ENCODE measurements around the gene CCDC192.
A peak's percentile ranks its signal among the peaks of the same experiment; 100 is the strongest.
"Not testable (repeated sequence)": the region's sequence is repeated elsewhere in the genome, so short reads cannot be mapped to it uniquely, and the experiment has no call there.

The CCDC192 gene

DNA sequence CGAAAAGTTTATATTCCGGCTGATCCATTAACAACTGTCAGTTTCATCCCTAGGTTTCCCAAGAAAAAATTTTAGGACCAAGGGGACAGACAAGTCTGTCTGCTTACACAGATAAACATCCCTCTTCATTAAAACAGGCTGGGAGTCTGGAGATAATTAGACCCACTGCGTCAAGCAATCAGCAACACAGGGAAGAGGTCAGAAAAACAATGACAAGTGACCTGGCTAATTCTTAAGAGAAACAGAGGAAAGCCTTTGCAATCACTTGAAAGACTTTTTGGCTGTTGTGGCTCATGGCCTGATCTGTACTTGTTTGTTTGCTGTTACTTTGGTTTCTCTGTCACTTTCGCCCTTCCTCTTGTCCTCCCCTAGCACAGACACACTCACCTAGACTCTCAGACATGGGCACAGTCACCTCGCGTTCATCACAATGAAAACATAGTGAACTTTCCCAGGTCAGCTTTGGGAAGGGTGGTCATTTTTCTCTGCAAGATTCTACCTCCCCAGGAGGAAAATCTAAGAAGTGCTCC is 2.9 kb upstream of the CCDC192 start:
- no peak for DNase-seq

DNA sequence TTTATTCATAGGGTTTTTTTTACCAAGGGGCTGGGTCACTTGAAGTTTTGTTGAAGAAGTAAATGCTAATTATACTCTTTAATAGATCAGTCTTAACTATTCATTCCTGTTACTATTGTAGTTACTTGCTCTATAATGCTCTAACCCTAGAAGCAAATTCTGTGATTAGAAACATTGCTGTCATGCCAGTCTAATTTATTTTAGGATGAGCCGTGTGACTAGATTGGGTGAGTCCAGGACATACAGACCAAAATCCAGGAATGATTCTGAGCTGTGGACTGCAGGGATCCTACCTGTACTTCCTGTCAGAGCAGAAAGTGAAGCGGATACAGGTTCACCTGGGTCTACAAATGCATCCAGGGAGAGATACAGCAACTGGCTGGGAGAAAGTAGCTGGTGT is 757 bp upstream of the CCDC192 start:
- no peak for DNase-seq

DNA sequence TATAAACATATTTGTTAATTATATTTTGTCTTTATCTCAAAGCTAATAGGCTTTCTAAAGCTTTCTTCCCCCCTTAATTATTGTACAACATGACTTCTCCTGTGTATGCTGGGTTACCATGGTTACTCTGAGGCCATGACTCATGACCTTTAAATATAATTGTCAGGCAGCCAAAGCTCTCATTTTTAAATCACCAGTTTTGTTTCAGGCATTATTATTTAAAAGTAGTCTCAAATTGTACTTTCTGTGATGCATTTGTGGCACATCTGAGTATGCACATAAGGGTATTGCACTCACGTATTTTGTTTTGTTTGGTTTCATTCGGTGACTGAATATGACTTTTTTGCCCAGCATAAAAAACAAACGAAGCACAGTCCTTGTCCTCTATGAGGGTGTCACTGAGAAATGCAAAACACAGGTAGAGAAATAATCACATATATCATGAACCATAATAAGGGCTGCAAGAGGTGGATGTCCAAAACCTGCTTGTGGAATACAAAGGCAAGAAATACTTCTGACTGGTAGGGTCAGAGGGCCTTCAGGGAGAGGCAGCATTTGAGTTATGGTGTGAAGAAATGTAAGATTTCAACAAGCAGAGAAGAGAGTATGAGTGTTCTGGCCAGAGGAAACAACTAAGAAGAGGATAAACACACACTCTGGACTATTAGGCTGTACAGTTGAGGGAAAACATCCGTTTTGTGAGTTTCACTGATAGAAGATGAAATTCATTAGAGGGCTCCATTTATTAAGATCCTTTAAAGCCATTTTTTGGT is 2.1 kb downstream of the CCDC192 start:
- peak; percentile 82 for DNase-seq

DNA sequence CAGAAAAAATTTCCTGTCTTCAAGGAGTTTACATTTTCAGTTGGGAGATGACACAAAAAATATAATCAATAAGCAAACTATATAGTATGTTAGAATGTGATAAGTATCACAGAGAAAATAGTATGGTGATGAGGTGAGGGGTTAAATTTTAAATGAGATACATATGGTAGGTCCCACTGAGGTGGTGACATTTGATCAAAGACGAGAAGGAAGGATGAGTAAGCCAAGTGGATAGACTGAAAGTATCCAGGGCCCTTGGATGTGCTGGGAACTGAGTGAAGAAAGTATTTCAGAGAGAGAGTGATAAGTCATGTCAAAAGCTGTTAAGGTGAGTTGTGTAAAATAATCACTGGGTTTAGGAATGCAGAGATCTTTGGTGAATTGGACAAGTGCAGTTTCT is 3.5 kb downstream of the CCDC192 start:
- no peak for DNase-seq

- no peak for DNase-seq
Measured at GRCh38 chr5:127707209-127707608, 4.0 kb downstream of the CCDC192 start.

DNA sequence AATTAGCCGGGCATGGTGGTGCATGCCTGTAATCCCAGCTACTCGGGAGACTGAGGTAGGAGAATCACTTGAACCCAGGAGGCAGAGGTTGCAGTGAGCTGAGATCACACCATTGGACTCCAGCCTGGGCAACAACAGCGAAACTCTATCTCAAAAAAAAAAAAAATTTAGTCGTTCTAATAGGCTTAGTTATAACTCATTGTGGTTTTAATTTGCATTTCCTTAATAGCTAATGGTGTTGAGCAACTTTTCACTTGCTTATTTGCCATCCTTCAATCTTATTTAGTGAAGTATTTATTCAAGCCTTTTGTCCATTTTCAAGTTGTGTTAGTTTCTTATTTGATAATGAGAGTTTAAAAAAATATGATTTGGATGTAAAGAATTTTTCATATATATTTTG is 9.9 kb downstream of the CCDC192 start:
- not testable (repeated sequence) for DNase-seq

GRCh38 chr5:127718181-127718580 is 15.0 kb downstream of the CCDC192 start:
- DNase-seq = no peak

- no peak for DNase-seq
Measured at GRCh38 chr5:127723571-127723970, 20.4 kb downstream of the CCDC192 start.

GRCh38 chr5:127725673-127726072 is 22.5 kb downstream of the CCDC192 start:
- no peak for DNase-seq

DNA sequence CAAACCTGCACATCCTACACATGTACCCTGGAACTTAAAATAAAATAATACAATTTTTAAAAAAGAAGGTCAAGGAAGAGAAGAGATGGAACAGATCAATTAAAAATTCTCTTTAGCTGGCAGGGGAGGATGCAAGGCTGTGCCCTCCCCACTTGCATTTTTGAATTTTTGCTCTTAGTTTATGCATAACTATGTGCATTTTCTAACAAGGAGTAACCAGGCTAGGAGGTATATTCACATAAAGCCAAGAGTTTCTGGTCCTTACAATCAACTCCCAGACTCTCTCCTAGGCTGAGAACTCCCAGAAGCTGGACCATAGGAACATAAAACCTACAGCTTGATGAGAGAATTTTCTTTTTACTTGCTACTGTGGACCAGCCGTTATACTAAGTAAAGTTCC is 29.8 kb downstream of the CCDC192 start:
- DNase-seq = no peak

DNA sequence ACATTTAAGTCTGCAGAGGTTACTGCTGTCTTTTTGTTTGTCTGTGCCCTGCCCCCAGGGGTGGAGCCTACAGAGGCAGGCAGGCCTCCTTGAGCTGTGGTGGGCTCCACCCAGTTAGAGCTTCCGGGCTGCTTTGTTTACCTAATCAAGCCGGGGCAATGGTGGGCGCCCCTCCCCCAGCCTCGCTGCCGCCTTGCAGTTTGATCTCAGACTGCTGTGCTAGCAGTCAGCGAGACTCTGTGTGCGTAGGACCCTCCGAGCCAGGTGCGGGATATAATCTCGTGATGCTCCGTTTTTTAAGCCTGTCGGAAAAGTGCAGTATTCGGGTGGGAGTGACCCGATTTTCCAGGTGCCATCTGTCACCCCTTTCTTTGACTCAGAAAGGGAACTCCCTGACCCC is 36.2 kb downstream of the CCDC192 start:
- not testable (repeated sequence) for DNase-seq

GRCh38 chr5:127739807-127740384 is 36.7 kb downstream of the CCDC192 start:
- DNase-seq = no peak

- no peak for DNase-seq
Measured at GRCh38 chr5:127741412-127741811, 38.2 kb downstream of the CCDC192 start.

DNA sequence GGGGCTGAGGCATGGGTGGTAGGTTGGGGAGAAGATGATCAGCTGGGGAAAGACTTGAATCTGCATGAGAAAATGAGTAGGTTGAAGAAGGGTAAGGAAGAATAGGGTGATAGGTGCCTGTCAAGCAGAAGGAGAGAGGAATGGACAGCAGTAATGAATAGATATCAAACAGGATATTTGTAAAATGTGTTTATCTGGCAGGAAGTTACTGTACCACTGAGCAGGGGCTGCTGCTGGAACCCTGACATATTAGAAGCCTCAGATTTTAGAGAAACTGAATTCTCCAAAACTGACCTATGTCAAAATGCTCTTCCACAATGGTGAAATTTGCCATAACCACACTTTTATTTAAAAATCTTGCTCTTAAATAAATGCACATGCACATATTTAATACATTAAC is 41.0 kb downstream of the CCDC192 start:
- DNase-seq = no peak

DNA sequence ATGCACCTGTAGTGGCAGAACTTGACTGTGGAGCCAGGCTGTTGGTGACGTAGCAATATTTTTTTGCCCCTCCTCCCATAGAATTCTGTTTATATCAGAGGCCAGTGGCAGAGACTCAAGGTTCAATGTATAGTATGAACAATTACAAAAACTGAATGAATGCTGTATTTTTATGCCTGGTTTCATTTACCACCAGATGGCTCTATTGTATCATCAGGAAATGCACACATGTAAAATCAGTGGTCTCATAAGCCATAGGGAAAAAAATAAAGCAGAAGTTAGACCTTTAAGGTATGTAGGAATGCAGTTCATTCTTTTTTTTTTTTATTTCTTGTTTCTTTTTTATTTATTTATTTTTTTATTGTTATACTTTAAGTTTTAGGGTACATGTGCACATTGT is 43.6 kb downstream of the CCDC192 start:
- peak; percentile 52 for DNase-seq

DNA sequence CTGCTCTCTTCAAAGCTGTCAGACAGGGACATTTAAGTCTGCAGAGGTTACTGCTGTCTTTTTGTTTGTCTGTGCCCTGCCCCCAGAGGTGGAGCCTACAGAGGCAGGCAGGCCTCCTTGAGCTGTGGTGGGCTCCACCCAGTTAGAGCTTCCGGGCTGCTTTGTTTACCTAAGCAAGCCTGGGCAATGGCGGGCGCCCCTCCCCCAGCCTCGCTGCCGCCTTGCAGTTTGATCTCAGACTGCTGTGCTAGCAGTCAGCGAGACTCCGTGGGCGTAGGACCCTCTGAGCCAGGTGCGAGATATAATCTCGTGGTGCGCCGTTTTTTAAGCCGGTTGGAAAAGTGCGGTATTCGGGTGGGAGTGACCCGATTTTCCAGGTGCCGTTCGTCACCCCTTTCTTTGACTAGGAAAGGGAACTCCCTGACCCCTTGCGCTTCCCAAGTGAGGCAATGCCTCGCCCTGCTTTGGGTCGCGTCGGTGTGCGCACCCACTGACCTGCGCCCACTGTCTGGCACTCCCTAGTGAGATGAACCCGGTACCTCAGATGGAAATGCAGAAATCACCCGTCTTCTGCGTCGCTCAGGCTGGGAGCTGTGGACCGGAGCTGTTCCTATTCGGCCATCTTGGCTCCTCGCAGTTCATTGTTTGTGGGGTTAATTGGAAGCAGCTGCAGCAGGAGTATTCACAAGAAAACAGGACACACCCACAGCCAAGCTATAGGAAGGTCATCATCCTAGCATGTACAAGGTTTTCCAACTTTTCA is 49.5 kb downstream of the CCDC192 start:
- DNase-seq = peak; percentile 32

DNA sequence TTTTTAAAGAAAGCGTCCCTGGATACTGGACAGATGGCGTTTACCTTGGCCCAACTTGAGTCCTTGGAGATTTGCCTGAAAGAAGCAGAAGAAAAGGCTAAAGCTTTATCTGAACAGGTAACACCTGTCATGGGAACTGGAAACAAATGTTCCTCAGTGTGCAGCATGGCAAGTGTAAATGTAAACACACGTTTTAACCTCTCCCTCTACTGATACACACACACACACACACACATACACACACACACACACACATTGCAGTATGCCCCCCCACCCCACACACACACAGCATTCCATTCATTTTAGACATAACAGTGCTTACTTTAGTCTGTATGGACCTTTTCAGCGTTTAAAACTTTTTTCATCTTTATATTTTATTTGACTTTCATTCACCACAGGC is 51.1 kb downstream of the CCDC192 start:
- DNase-seq = peak; percentile 74

GRCh38 chr5:127754706-127755105 is 51.5 kb downstream of the CCDC192 start:
- DNase-seq = no peak

DNA sequence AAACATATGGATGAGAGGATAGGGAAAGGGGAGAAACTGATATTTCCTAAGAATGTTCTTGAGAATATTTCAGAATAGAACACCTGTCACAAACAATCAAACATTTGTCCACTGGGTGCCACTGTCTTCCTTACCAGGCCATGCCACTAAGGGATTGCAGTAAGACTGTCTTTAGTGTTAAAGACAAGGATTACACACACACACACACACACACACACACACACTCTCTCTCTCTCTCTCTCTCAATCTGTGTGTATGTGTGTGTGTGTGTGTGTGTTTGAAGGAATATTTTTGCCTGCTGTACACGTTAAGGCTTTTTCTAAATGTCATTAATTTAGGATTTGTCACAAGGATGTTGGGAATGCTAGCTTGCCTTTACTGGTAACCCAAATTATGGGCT is 54.4 kb downstream of the CCDC192 start:
- peak; percentile 68 for DNase-seq

DNA sequence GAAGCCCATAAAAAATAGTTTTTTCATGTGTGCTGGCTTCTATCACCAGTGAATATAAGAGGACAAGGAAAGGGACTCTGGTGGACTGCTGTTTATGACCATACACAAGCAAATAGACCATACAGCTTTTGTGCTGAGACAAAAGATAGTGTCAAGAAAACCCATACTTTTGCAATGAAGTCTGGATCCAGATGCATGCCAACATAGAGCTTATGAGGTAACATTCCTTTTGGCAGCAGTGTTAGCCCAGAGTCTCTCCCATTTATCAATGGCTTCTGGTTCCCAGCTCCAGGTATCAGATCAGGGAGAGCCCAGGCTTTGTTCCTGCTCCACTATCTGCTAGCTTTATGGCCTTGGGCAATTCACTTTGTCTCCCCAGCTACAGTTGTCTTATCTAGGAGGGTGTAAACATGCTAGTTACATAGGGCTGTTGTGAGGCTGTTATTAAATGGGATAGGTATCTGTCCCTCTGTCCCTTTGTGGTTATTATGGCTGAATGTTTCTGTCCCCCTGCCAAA is 55.6 kb downstream of the CCDC192 start:
- no peak for DNase-seq

DNA sequence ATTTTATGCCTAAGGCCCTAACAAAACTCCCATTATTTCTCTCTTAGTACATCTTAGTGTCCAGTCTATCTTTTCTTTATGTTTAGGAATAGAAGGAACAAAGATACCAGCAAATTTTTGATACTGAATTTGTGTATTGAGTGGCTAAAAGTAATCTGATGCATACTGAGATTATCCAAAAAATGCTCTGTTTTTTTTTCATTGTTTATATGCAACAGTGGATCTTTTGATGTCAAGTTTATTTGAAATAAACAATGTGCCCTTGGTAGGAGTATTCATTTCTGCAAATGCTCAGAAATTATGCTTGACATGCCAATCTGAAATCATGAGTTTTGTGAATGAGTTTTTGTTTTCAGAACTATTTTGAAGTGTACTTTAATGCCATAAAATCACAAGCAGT is 58.7 kb downstream of the CCDC192 start:
- DNase-seq = no peak

- no peak for DNase-seq
Measured at GRCh38 chr5:127762412-127762811, 59.2 kb downstream of the CCDC192 start.

GRCh38 chr5:127766676-127767335 is 63.6 kb downstream of the CCDC192 start:
- DNase-seq = peak; percentile 21
